ENCODE measurements around the gene TMCC2.
A peak's percentile ranks its signal among the peaks of the same experiment; 100 is the strongest.
"Not testable (repeated sequence)": the region's sequence is repeated elsewhere in the genome, so short reads cannot be mapped to it uniquely, and the experiment has no call there.

Gene TMCC2

GRCh38 chr1:205214756-205215155 is 13.0 kb upstream of the TMCC2 start:
- DNase-seq, result no peak

- DNase-seq, result no peak
Measured at GRCh38 chr1:205216588-205216987, 11.2 kb upstream of the TMCC2 start.

GRCh38 chr1:205217418-205217817 is 10.3 kb upstream of the TMCC2 start:
- DNase-seq, result no peak

GRCh38 chr1:205220421-205220820 is 7.3 kb upstream of the TMCC2 start:
- DNase-seq, result no peak

GRCh38 chr1:205224736-205225135 is 3.0 kb upstream of the TMCC2 start:
- DNase-seq, result no peak

GRCh38 chr1:205225901-205226765 is 1.6 kb upstream of the TMCC2 start:
- DNase-seq, result no peak

- peak; percentile 39 for DNase-seq
Measured at GRCh38 chr1:205226868-205227583, 720 bp upstream of the TMCC2 start.

GRCh38 chr1:205228093-205228521 is 361 bp downstream of the TMCC2 start:
- DNase-seq, result no peak

- peak; percentile 84 for DNase-seq
Measured at GRCh38 chr1:205229399-205229871, 1.7 kb downstream of the TMCC2 start.

- peak; percentile 86 for DNase-seq
Measured at GRCh38 chr1:205229916-205230700, 2.4 kb downstream of the TMCC2 start.

GRCh38 chr1:205230982-205231381 is 3.2 kb downstream of the TMCC2 start:
- DNase-seq, result no peak

- DNase-seq, result no peak
Measured at GRCh38 chr1:205232127-205232820, 4.5 kb downstream of the TMCC2 start.

- DNase-seq, result no peak
Measured at GRCh38 chr1:205232945-205233397, 5.2 kb downstream of the TMCC2 start.

- not testable (repeated sequence) for DNase-seq
Measured at GRCh38 chr1:205233986-205234385, 6.2 kb downstream of the TMCC2 start.

- DNase-seq, result no peak
Measured at GRCh38 chr1:205235951-205236350, 8.2 kb downstream of the TMCC2 start.

- DNase-seq, result no peak
Measured at GRCh38 chr1:205236526-205236925, 8.8 kb downstream of the TMCC2 start.

GRCh38 chr1:205236951-205237475 is 9.3 kb downstream of the TMCC2 start:
- DNase-seq, result no peak

GRCh38 chr1:205237526-205238484 is 10.1 kb downstream of the TMCC2 start:
- peak; percentile 81 for DNase-seq

GRCh38 chr1:205239078-205239477 is 11.3 kb downstream of the TMCC2 start:
- no peak for DNase-seq

- DNase-seq, result no peak
Measured at GRCh38 chr1:205240118-205240517, 12.4 kb downstream of the TMCC2 start.

- DNase-seq, result no peak
Measured at GRCh38 chr1:205240569-205240968, 12.8 kb downstream of the TMCC2 start.

Measured in hematopoietic multipotent progenitor cell treated with erythropoietin and hydrocortisone succinate and interleukin-3 and kit ligand, for 8 days (in vitro differentiated cells).